ENCODE measurements around the gene TSC1.
"Not testable (repeated sequence)": the region's sequence is repeated elsewhere in the genome, so short reads cannot be mapped to it uniquely, and the experiment has no call there.

TSC1 gene

GRCh38 chr9:132973713-132974112, 29.3 kb upstream of the TSC1 start:
- peaks cover 4 to 10% of the 10 kb centered on the region in 2 experiments for H3K4me1 ChIP-seq (ENCODE audit: control insufficient read depth in 1 of 2, insufficient read depth in 1 of 2, low read depth in 1 of 2, low read length in 1 of 2)
- peaks cover 40% of the 10 kb centered on the region for H3K27me3 ChIP-seq
- H3K4me3 ChIP-seq (ENCODE audit: low read depth in 1 of 2, low read length in 1 of 2), result no peak overlapping the region

GRCh38 chr9:132973166-132973565, 28.8 kb upstream of the TSC1 start:
- Histone ChIP-seq H3K4me1 (ENCODE audit: control insufficient read depth in 1 of 2, insufficient read depth in 1 of 2, low read depth in 1 of 2, low read length in 1 of 2) (peaks cover 0 to 5% of the 10 kb centered on the region in 2 experiments), H3K9me3 (no peaks in the 10 kb centered on the region), H3K4me3 (ENCODE audit: low read depth in 1 of 2, low read length in 1 of 2) (no peak overlapping the region), H3K27ac (no peak overlapping the region), H3K36me3 (no peaks in the 10 kb centered on the region), H3K27me3 (peaks cover 34% of the 10 kb centered on the region)
- TF ChIP-seq CTCF (IDR thresholded peaks at IDR 0.05), result no peak

More at GRCh38 chr9:132973713-132974112, 29.3 kb upstream of the TSC1 start:
- no peaks in the 10 kb centered on the region for H3K36me3 ChIP-seq
- no peak for TF ChIP-seq CTCF (IDR thresholded peaks at IDR 0.05)
- no peaks in the 10 kb centered on the region for H3K9me3 ChIP-seq
- H3K27ac ChIP-seq, result no peak overlapping the region

- no peaks in the 10 kb centered on the region for H3K9me3 ChIP-seq
- H3K27me3 ChIP-seq, result peaks cover 7% of the 10 kb centered on the region
- no peaks in the 10 kb centered on the region for H3K36me3 ChIP-seq
- no peak overlapping the region for H3K27ac ChIP-seq
- peaks cover 0 to 5% of the 10 kb centered on the region in 2 experiments for H3K4me1 ChIP-seq (ENCODE audit: control insufficient read depth in 1 of 2, insufficient read depth in 1 of 2, low read depth in 1 of 2, low read length in 1 of 2)
- no peak overlapping the region for H3K4me3 ChIP-seq (ENCODE audit: low read depth in 1 of 2, low read length in 1 of 2)
- no peak for TF ChIP-seq CTCF (IDR thresholded peaks at IDR 0.05)
These were observed 26.1 kb upstream of the TSC1 start for GRCh38 chr9:132970324-132971062.

- H3K9me3 ChIP-seq, result no peaks in the 10 kb centered on the region
- no peak overlapping the region for H3K27ac ChIP-seq
- no peak overlapping the region for H3K4me3 ChIP-seq (ENCODE audit: low read depth in 1 of 2, low read length in 1 of 2)
- peaks cover 0 to 5% of the 10 kb centered on the region in 2 experiments for H3K4me1 ChIP-seq (ENCODE audit: control insufficient read depth in 1 of 2, insufficient read depth in 1 of 2, low read depth in 1 of 2, low read length in 1 of 2)
- H3K27me3 ChIP-seq, result peaks cover under 1% of the 10 kb centered on the region
- H3K36me3 ChIP-seq, result no peaks in the 10 kb centered on the region
- no peak for TF ChIP-seq CTCF (IDR thresholded peaks at IDR 0.05)
These were observed 25.4 kb upstream of the TSC1 start for GRCh38 chr9:132969783-132970182.

- not testable (repeated sequence) for H3K27ac ChIP-seq; H3K4me1 ChIP-seq (ENCODE audit: control insufficient read depth in 1 of 2, insufficient read depth in 1 of 2, low read depth in 1 of 2, low read length in 1 of 2); H3K36me3 ChIP-seq; H3K4me3 ChIP-seq (ENCODE audit: low read depth in 1 of 2, low read length in 1 of 2); H3K9me3 ChIP-seq; H3K27me3 ChIP-seq
These were observed 23.5 kb upstream of the TSC1 start for GRCh38 chr9:132967908-132968307.

GRCh38 chr9:132965478-132965877, 21.1 kb upstream of the TSC1 start:
- Histone ChIP-seq H3K4me1 (ENCODE audit: control insufficient read depth in 1 of 2, insufficient read depth in 1 of 2, low read depth in 1 of 2, low read length in 1 of 2) (no peaks in the 10 kb centered on the region), H3K9me3 (no peaks in the 10 kb centered on the region), H3K27ac (no peak overlapping the region), H3K36me3 (no peaks in the 10 kb centered on the region), H3K4me3 (ENCODE audit: low read depth in 1 of 2, low read length in 1 of 2) (no peak overlapping the region), H3K27me3 (no peaks in the 10 kb centered on the region)
- TF ChIP-seq CTCF (IDR thresholded peaks at IDR 0.05), result no peak

Data from neutrophil (primary cell).